SK-N-SH treated with all-trans-retinoic acid at 6 μM for 48 hours (cell line): Measurements from ENCODE around the gene RAPGEF4.

Experiments
- ATAC-seq: fragments of 200-7000 bp; cut with Tn5 transposase; 3 replicates; pipeline ENCODE4 v1.9.1; 2020; ENCODE audit warnings: mild to moderate bottlenecking, moderate library complexity
- ARNTL ChIP-seq: fragments of 450-650 bp; formaldehyde crosslinking; IDR thresholded peaks from 2 replicates; pipeline ENCODE4 v1.5.0; 2020; ENCODE audit warnings: low read depth, mild to moderate bottlenecking, moderate library complexity, borderline replicate concordance
- BACH2 ChIP-seq: fragments of 250-450 bp; sonication (Bioruptor Pico); IDR thresholded peaks from 2 replicates; pipeline ENCODE4 v1.9.0; 2021; ENCODE audit warnings: mild to moderate bottlenecking, borderline replicate concordance
- CREB5 ChIP-seq: fragments of 250-450 bp; sonication (Bioruptor Pico); IDR thresholded peaks from 2 replicates; pipeline ENCODE4 v1.5.1; 2020; ENCODE audit warnings: low read depth, mild to moderate bottlenecking, moderate library complexity
- ESRRG ChIP-seq: fragments of 250-450 bp; sonication (Bioruptor Pico); IDR thresholded peaks from 2 replicates; pipeline ENCODE4 v1.6.1; 2021; ENCODE audit warnings: mild to moderate bottlenecking
- GLIS3 ChIP-seq: fragments of 250-450 bp; sonication (Bioruptor Pico); IDR thresholded peaks from 2 replicates; pipeline ENCODE4 v1.5.0; 2020; ENCODE audit warnings: mild to moderate bottlenecking, moderate library complexity
- ISL1 ChIP-seq: fragments of 250-450 bp; sonication (Bioruptor Pico); IDR thresholded peaks from 2 replicates; pipeline ENCODE4 v2.1.2; 2022; ENCODE audit warnings: mild to moderate bottlenecking, moderate library complexity
- OSR1 ChIP-seq: fragments of 250-450 bp; sonication (Bioruptor Pico); IDR thresholded peaks from 2 replicates; pipeline ENCODE4 v1.8.0; 2022; ENCODE audit warnings: moderate library complexity, mild to moderate bottlenecking, inconsistent platforms
- POU6F1 ChIP-seq: fragments of 250-450 bp; sonication (Bioruptor Pico); IDR thresholded peaks from 2 replicates; pipeline ENCODE4 v1.8.0; 2021; ENCODE audit warnings: low read depth, mild to moderate bottlenecking, moderate library complexity, borderline replicate concordance
- RARB ChIP-seq: fragments of 250-450 bp; sonication (Bioruptor Pico); IDR thresholded peaks from 2 replicates; pipeline ENCODE4 v1.8.0; 2021; ENCODE audit warnings: mild to moderate bottlenecking, moderate library complexity
- SNAI2 ChIP-seq: fragments of 250-450 bp; sonication (Bioruptor Pico); IDR thresholded peaks from 2 replicates; pipeline ENCODE4 v1.5.0; 2020; ENCODE audit warnings: mild to moderate bottlenecking, moderate library complexity
- TCF4 ChIP-seq: fragments of 250-450 bp; sonication (Bioruptor Pico); IDR thresholded peaks from 2 replicates; pipeline ENCODE4 v1.8.0; 2021; ENCODE audit warnings: mild to moderate bottlenecking, moderate library complexity, borderline replicate concordance
- TOX ChIP-seq: fragments of 250-450 bp; sonication (Bioruptor Pico); IDR thresholded peaks from 2 replicates; pipeline ENCODE4 v1.8.0; 2021; ENCODE audit warnings: mild to moderate bottlenecking, moderate library complexity, borderline replicate concordance
- TSHZ2 ChIP-seq: fragments of 250-450 bp; sonication (Bioruptor Pico); IDR thresholded peaks from 2 replicates; pipeline ENCODE4 v1.5.0; 2020; ENCODE audit warnings: mild to moderate bottlenecking, moderate library complexity
- ZC3H10 ChIP-seq: fragments of 250-450 bp; sonication (Bioruptor Pico); IDR thresholded peaks from 2 replicates; pipeline ENCODE4 v1.5.1; 2021; ENCODE audit warnings: mild to moderate bottlenecking, moderate library complexity
- ZFP3 ChIP-seq: fragments of 250-450 bp; sonication (Bioruptor Pico); IDR thresholded peaks from 2 replicates; pipeline ENCODE4 v1.5.0; 2020; ENCODE audit warnings: mild to moderate bottlenecking, moderate library complexity
- ZFP30 ChIP-seq: fragments of 450-650 bp; formaldehyde crosslinking; IDR thresholded peaks from 2 replicates; pipeline ENCODE4 v1.5.0; 2022; ENCODE audit warnings: mild to moderate bottlenecking, moderate library complexity
- ZNF565 ChIP-seq: fragments of 450-650 bp; formaldehyde crosslinking; conservative IDR thresholded peaks from 2 replicates; pipeline ENCODE4 v1.5.0; 2020; ENCODE audit warnings: low read depth, mild to moderate bottlenecking, moderate library complexity
- ZNF70 ChIP-seq: fragments of 450-650 bp; formaldehyde crosslinking; IDR thresholded peaks from 2 replicates; pipeline ENCODE4 v1.5.0; 2020; ENCODE audit warnings: mild to moderate bottlenecking, moderate library complexity
- ZNF8 ChIP-seq: fragments of 450-650 bp; formaldehyde crosslinking; IDR thresholded peaks from 2 replicates; pipeline ENCODE4 v1.5.0; 2020; ENCODE audit warnings: mild to moderate bottlenecking, moderate library complexity
- TF ChIP-seq, protein P1 (sequence below): fragments of 250-450 bp; sonication (Bioruptor Pico); IDR thresholded peaks from 2 replicates; pipeline ENCODE4 v1.8.0; 2020; ENCODE audit warnings: mild to moderate bottlenecking, moderate library complexity, borderline replicate concordance
- TF ChIP-seq, protein P2 (sequence below): fragments of 250-450 bp; sonication (Bioruptor Pico); IDR thresholded peaks from 2 replicates; pipeline ENCODE4 v1.5.1; 2021; ENCODE audit warnings: mild to moderate bottlenecking, moderate library complexity

The RAPGEF4 gene

DNA sequence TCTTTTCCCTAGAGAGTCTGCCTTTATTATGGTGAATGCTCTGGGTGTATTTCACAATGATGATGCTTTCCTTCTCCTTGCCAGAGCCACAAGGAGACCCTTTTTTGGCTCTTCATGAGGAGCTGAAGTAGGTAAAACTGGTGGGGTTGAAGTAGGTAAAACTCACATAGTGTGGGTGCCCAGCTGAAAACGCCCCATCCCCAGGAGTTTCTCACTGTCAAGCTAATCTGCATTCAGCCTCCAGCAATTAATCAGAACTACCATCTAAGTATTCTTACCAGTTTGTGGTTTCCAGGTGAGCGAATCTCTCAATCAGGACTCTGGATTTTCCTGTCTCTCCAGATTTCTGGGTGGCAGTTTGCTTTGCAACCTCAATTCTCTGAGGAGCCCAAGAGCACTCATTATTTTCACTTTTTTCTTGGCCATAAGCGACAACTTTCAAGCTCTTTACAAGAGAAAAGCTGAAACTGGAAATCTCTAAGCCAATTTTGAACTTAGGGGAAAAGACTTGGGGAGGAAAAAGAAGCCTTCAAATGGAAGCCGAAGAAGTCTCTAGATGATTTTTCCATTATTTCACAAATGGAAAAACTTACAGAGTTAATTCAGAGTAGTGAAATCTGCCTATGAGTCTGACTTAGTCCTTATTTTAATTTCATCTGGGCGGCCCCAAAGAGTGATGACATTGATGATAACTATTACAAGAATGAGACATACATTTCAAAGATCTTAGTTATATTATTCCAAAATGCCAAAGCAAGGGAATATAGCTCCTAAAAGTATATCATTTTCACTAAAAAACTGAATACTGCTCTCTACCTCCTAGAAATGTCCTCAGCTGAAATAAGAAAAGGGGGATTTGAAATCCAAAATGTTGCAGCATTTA, 218.6 kb downstream of the RAPGEF4 start:
- no peak for TF ChIP-seq ZNF8
- TF ChIP-seq ZNF565 (CRISPR knock-in tag), result no peak
- TF ChIP-seq, protein P1, sequence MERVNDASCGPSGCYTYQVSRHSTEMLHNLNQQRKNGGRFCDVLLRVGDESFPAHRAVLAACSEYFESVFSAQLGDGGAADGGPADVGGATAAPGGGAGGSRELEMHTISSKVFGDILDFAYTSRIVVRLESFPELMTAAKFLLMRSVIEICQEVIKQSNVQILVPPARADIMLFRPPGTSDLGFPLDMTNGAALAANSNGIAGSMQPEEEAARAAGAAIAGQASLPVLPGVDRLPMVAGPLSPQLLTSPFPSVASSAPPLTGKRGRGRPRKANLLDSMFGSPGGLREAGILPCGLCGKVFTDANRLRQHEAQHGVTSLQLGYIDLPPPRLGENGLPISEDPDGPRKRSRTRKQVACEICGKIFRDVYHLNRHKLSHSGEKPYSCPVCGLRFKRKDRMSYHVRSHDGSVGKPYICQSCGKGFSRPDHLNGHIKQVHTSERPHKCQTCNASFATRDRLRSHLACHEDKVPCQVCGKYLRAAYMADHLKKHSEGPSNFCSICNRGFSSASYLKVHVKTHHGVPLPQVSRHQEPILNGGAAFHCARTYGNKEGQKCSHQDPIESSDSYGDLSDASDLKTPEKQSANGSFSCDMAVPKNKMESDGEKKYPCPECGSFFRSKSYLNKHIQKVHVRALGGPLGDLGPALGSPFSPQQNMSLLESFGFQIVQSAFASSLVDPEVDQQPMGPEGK (CRISPR knock-in tag), result no peak
- TF ChIP-seq GLIS3 (CRISPR knock-in tag), result no peak
- no peak for TF ChIP-seq POU6F1 (CRISPR knock-in tag)
- TF ChIP-seq ZNF70 (CRISPR knock-in tag), result no peak
- no peak for TF ChIP-seq TCF4 (CRISPR knock-in tag)
- no peak for TF ChIP-seq RARB (CRISPR knock-in tag)
- no peak for TF ChIP-seq ZFP30 (CRISPR knock-in tag)
- no peak for TF ChIP-seq ISL1 (CRISPR knock-in tag)
- TF ChIP-seq TOX, result no peak
- no peak for ATAC-seq

DNA sequence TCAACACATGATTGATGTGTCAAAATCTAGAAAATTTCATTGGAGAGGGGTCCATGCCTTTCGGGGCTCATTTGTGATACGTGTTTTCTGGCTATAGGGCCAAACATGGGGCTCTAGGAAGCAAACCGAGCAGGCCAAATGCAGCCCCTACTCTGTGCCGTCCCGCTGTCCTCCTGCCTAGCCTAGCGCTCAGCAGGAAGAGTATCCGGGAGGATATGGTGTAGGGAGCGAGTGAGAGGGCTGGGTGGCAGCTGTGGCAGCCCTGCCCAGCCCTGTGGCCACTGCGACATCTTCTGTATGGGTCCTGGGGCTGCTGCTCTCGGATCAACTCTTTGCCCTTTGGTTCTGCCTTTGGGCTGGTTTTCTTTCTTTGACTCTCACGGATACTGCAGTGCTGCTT, 219.9 kb downstream of the RAPGEF4 start:
- TF ChIP-seq ZC3H10 (CRISPR knock-in tag), result no peak
- TF ChIP-seq TSHZ2 (CRISPR knock-in tag), result no peak
- TF ChIP-seq, protein P1 (CRISPR knock-in tag), result no peak
- TF ChIP-seq ZFP3, result no peak
- no peak for TF ChIP-seq TOX
- TF ChIP-seq ISL1 (CRISPR knock-in tag), result no peak
- no peak for TF ChIP-seq POU6F1 (CRISPR knock-in tag)
- no peak for TF ChIP-seq CREB5 (CRISPR knock-in tag)
- no peak for TF ChIP-seq BACH2
- TF ChIP-seq ARNTL (CRISPR knock-in tag), result no peak
- TF ChIP-seq ESRRG (CRISPR knock-in tag), result no peak
- no peak for TF ChIP-seq GLIS3 (CRISPR knock-in tag)
- no peak for TF ChIP-seq ZFP30 (CRISPR knock-in tag)
- TF ChIP-seq ZNF70 (CRISPR knock-in tag), result no peak
- TF ChIP-seq, protein P2, sequence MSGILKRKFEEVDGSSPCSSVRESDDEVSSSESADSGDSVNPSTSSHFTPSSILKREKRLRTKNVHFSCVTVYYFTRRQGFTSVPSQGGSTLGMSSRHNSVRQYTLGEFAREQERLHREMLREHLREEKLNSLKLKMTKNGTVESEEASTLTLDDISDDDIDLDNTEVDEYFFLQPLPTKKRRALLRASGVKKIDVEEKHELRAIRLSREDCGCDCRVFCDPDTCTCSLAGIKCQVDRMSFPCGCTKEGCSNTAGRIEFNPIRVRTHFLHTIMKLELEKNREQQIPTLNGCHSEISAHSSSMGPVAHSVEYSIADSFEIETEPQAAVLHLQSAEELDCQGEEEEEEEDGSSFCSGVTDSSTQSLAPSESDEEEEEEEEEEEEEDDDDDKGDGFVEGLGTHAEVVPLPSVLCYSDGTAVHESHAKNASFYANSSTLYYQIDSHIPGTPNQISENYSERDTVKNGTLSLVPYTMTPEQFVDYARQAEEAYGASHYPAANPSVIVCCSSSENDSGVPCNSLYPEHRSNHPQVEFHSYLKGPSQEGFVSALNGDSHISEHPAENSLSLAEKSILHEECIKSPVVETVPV (CRISPR knock-in tag), result no peak
- no peak for TF ChIP-seq SNAI2 (CRISPR knock-in tag)
- no peak for TF ChIP-seq OSR1
- TF ChIP-seq RARB (CRISPR knock-in tag), result no peak
- no peak for TF ChIP-seq TCF4 (CRISPR knock-in tag)
- TF ChIP-seq, all 23 proteins: peak for 0
- no peak for ATAC-seq
